CMK (cell line): ENCODE results near the gene SLC17A5.
"Not testable (repeated sequence)": the region's sequence is repeated elsewhere in the genome, so short reads cannot be mapped to it uniquely, and the experiment has no call there.

Source experiments
- DNase-seq: peaks from one replicate; pipeline ENCODE4 v3.0.0-alpha.2; 2010; ENCODE audit warnings: low read depth

The SLC17A5 gene

GRCh38 chr6:73614802-73615201 is 39.0 kb downstream of the SLC17A5 start:
- DNase-seq = no peak

- no peak for DNase-seq
Measured at GRCh38 chr6:73613806-73614536, 39.8 kb downstream of the SLC17A5 start.

GRCh38 chr6:73612611-73613010 is 41.2 kb downstream of the SLC17A5 start:
- DNase-seq = no peak

GRCh38 chr6:73610444-73611275 is 43.1 kb downstream of the SLC17A5 start:
- DNase-seq = no peak

- DNase-seq = no peak
Measured at GRCh38 chr6:73608761-73609160, 45.0 kb downstream of the SLC17A5 start.

- DNase-seq = no peak
Measured at GRCh38 chr6:73606428-73606827, 47.4 kb downstream of the SLC17A5 start.

- DNase-seq = no peak
Measured at GRCh38 chr6:73604461-73604860, 49.3 kb downstream of the SLC17A5 start.

- no peak for DNase-seq
Measured at GRCh38 chr6:73604020-73604419, 49.8 kb downstream of the SLC17A5 start.

GRCh38 chr6:73586416-73586974 is 67.3 kb downstream of the SLC17A5 start:
- no peak for DNase-seq

GRCh38 chr6:73585566-73586415 is 68.0 kb downstream of the SLC17A5 start:
- peak; percentile 46 for DNase-seq

- no peak for DNase-seq
Measured at GRCh38 chr6:73581293-73581692, 72.5 kb downstream of the SLC17A5 start.

GRCh38 chr6:73580247-73581149 is 73.3 kb downstream of the SLC17A5 start:
- peak; percentile 52 for DNase-seq

GRCh38 chr6:73579851-73580246 is 73.9 kb downstream of the SLC17A5 start:
- no peak for DNase-seq

- no peak for DNase-seq
Measured at GRCh38 chr6:73579389-73579788, 74.4 kb downstream of the SLC17A5 start.

- no peak for DNase-seq
Measured at GRCh38 chr6:73577676-73578075, 76.1 kb downstream of the SLC17A5 start.

- not testable (repeated sequence) for DNase-seq
Measured at GRCh38 chr6:73572531-73572930, 81.3 kb downstream of the SLC17A5 start.

- not testable (repeated sequence) for DNase-seq
Measured at GRCh38 chr6:73571218-73572181, 82.3 kb downstream of the SLC17A5 start.

- DNase-seq = no peak
Measured at GRCh38 chr6:73569121-73569520, 84.7 kb downstream of the SLC17A5 start.

- no peak for DNase-seq
Measured at GRCh38 chr6:73566954-73567591, 86.7 kb downstream of the SLC17A5 start.
